Activated T-cell treated with anti-CD3 and anti-CD28 coated beads, Interleukin-2, amount 50 U/mL, for 1 hour (primary cell): ENCODE measurements around the gene TAF5L.

Experiments used
- DNase-seq: peaks from one replicate; pipeline ENCODE4 v3.0.0-alpha.2; 2020

Gene TAF5L

DNA sequence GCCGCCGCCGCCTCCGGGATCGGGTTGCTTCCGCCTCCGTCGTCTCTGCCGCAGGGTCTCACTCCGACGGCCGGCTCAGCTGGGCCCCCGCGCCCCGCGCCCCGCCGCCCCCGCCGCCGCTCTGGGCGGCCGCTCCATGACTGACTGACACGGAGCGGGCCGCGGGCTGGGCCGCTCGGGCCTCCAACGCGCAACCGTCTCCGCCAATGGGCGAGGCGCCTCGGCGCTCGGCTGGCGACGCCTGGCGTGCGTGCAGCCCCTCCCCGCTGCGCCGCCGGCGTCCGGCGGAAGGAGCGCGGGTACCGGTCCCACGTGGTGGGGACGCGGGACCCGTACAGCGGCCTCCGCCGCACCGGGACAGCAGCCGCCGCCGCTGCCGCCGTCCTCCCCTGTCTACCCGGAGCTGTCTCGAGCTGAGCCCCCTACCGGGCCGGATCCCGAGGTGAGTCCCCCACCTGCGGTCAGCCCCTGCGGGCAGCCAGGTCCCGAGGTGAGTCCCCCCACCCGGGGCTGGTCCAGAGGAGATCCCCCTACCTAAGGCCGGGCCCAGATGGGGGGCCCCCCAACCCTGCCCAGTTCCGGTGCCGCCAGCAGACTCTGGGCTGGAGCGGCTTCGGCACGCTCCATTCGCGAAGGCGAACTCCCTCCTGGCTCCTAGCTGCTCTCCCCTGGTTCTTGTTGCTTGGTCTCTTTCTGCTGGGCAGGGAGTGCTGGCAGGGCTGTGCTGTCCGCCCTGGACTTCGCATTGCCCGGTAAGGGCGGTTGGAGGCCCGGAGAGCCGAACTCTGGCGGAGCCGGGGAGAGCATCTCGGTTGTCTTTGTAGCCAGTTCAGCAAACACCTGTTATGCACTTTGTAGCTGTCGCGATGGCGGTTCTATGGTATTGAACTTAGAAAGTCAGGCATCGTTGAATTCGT, at the start of gene TAF5L, which contains the start of gene URB2:
TSS of gene TAF5L (minus strand) at position 208 of the 917 bp plus-strand sequence. CDS start 11,640 bp downstream, outside the sequence.
TSS of gene URB2 (plus strand) at position 333 of the 917 bp plus-strand sequence. CDS start 1,387 bp downstream, outside the sequence.
- DNase-seq, result peak; percentile 87

DNA sequence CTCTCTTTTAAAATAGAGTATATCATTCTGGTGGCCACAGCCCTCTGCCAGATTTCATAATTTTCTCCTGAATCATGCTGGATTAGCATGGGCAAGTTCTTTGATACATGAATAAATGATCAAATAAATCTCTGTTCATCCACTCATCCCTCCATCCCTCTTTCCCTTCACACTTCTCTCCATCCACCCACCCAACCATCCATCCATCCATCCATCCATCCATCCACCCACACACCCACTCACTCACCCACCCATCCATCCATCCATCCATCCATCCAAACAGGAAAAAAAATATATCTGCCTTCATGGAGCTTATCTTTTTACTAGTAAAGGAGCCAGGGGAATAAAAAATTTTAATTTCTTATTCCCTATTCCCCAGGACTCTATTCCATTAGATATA, 49.5 kb upstream of the TAF5L start:
- DNase-seq, result no peak

GRCh38 chr1:229674042-229674441, 48.1 kb upstream of the TAF5L start:
- no peak for DNase-seq

DNA sequence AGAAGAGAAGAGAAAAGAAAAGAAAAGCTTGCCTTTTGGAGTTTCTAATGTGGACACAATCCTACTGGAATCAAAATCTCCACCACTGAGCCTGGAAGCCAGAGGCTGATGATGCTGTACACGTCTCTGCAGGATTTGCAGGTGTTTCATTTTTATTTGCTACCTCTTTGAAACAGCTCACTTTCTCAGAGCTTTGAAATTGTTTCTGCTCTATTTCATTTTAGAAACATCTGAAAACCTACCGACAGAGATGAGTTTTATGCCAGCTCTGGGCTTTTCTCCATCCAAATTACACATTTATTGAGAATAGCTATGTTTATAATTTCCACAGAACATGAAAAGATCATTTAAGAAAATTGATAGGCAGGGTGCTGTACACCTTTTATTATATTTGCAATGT, 46.3 kb upstream of the TAF5L start:
- no peak for DNase-seq

- no peak for DNase-seq
Measured at GRCh38 chr1:229671310-229671709, 45.4 kb upstream of the TAF5L start.

- no peak for DNase-seq
Measured at GRCh38 chr1:229669333-229669732, 43.4 kb upstream of the TAF5L start.

DNA sequence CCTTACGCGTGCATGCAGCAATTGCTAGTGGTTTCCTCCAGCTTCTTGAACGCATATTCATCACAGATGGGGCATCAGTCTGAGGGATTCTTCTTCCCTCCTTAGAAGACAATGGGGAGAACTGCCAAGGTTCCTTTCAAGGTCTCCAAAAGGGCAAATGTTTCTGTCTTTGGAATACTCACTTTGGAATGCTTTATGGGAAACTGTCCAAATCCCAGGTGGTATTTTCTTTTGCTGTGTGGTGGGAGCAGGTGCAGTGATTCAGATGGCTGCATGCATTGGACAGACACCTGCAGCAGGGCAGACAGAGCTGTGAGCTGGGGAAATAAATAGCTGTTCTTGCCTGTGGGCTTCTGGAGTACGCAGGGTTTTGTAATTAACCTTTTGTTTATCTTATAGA, 40.7 kb upstream of the TAF5L start:
- DNase-seq, result no peak

- DNase-seq, result no peak
Measured at GRCh38 chr1:229665912-229666558, 40.1 kb upstream of the TAF5L start.

DNA sequence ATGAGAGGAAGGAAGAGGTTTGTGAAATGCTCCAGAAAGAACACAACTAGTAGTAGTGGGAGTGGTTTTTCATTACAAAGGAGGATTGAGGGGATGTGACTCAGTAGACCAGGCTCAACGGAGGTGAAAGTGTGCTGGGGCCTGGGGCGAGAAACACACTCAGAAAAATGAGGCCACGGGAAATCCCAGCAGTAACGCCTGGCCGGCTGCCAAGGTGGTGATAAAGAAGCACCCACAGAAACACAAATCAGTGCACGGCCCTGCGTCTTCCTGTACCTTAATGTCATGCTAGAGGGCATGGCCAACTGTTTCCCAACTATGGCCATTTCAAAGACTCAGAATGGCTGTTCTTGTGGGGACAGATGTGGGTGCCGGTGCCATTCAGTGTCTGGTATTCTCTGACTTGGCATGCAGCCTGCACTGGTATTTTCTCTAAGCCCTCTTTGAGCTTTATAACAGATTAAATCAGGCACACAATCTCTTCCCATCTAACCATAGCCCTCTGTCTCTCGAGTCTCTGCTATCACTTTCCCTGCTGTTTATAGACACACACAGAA, 38.3 kb upstream of the TAF5L start:
- peak; percentile 70 for DNase-seq

DNA sequence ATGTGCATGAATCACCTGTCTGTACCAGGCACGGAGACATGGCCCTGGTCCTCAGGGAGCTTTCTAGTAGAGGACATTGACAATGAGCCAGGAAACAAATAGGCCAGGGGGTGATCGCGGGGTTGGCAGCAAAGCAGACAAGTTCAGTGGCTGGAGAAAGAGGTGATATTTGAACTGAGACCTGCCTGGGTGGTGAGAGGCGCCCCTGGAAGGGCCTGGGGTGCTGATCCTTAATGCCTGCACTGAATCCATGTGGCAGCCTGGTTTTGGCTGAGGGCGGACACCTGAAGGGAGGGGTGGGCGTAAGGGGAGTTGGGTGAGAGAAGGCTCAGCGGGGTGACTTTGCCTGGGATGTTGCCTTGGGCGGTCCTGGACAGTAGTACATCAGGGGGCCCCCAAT, 36.0 kb upstream of the TAF5L start:
- no peak for DNase-seq

DNA sequence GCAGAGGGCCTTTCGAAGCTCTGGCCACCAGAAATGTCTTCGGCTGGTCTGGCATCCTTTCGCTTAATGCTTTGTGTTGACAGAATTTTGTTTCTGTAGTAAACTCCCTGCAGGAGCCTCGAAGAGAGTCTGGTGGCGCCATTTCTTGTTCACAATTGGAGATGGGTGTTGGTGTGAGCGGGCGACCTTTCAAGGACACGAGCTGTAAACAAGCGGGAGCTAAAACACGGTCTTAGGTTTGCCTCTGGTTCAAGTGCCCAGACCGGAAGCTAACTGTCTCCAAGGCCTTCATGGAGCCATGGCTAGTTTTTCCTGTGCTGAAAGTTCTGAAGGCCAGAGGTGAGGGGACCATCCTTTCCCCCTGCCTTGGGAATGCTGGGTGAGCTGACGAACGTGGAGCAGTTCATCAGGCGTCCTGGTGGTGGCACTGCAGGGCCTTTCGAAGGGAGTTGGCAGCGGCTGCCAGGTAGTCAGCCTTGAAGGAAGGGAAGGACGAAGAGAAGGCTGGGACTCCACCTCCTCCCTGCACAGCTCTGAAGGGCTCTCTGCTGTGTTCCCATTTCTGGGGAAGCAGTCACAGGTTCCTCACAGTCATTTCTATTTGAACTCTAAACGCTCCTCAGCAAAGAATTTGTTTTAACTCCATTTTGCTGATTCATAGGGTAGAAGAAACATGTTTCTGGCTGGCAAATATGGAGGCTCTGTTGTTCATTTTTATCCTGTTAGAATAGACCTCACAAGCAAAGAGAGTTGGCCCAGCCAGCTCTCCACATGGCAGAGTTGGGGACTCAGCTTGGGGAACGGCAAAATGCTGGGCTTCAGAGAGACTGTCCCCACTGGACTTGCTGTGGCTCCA, 35.3 kb upstream of the TAF5L start:
- peak; percentile 77 for DNase-seq

DNA sequence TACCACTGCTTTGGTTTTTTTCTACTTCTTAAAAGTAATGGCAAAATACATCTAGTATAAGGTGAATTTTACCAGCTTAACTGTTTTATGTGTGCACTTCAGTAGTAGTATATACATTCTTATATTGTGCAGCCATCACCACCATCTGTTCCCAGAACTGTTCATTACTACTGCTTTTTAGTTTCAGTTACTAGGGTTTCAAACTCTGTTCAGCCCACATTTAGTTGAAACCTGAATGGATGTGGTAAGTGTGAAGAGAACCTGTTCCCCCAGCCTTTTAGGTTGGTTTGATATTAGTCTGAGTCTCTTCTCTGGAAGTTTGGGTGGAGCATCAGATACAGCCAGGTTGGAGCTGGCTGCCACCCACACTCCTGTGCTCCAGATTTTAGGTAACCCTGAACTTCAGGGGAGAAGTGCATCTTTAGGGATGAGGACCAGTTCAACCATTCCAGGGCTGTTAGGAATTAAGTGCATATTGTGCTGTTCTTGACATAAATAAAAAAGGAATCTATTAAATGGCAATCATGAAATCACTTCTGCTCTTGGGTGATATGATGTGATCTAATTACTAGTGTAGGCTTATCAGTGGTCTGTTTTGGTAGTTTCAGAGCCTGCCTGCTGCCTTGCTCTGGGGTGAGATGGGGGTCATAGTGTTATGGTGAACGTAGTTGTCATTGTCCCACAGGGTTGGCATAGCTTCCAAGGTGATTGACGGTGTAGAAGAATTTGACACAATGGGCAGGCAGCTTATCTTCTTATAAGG, 32.3 kb upstream of the TAF5L start:
- no peak for DNase-seq

GRCh38 chr1:229655781-229656180, 29.9 kb upstream of the TAF5L start:
- no peak for DNase-seq

GRCh38 chr1:229653420-229653819, 27.5 kb upstream of the TAF5L start:
- no peak for DNase-seq

DNA sequence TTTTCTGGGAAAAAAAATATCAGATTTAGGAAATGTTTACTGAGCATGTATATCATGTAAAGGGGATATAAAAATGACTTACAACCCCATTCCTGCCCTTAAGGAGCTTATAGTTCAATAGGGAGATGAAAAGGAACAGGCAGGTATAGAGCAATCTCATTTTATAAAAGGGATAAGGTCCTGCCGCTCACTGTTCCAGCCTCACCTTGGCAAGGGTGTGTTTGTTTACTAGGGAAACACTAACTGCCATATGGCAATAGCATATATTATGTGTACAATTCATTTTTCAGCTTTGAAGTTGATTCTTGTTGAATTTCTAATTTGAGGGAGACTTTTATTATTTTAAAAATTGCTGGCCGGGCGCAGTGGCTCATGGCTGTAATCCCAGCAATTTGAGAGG, 25.6 kb upstream of the TAF5L start:
- no peak for DNase-seq

GRCh38 chr1:229650045-229650444, 24.1 kb upstream of the TAF5L start:
- no peak for DNase-seq

DNA sequence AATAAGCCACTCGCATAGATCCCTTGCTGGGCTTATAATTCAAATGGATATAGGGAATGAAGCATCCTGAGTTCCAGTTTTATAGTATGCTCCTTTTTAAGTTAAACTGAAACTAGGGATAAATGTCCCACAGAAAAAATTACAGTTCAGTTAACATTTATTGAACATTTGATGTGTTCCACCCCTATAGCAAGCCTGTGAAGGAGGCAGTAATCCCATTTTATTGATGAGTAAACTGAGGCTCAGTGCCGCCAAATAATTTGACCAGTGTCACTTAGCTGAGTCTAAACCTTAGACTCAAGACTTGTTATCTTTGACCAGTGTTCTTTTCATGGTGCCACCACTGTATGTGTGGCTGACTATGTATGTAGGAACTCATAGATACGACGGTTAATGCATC, 22.5 kb upstream of the TAF5L start:
- DNase-seq, result no peak

- no peak for DNase-seq
Measured at GRCh38 chr1:229645324-229645993, 19.5 kb upstream of the TAF5L start.

GRCh38 chr1:229643996-229644745, 18.2 kb upstream of the TAF5L start:
- no peak for DNase-seq

DNA sequence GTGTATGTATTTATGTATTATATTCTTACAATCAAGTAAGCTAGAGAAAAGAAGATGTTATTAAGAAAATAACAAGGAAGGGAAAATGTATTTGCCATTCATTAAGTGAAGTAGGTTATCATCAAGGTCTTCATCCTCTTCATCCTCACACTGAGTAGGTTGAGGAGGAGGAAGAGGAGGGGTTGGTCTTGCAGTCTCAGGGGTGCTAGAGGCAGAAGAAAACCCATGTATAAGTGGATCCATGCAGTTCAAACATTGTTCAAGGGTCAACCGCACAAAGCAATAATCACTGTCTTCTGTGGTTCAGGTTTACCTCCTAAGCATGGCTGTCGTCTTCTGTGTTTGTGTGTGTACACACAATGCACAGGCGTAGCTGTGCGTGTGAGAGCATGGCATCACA, 17.0 kb upstream of the TAF5L start:
- DNase-seq, result no peak

DNA sequence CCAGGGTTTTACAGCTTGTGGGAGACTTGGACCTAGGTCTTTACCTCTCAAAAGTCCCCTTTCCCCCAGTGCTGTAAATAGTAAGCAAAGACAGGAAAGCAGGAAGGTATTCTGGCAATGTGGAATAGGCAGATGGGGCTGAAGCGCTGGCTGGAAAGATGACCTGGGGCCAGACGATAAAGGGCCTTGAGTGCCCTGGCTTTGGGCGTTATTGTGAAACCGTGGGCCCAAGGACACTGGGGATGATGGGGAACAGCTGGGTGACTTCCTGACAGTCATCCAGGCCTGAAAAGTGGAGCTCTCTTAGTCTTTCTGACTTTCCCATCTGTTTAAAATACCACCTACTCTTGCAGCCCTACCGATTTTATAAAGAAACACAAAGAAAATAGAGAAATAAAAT, 16.5 kb upstream of the TAF5L start:
- DNase-seq, result no peak
